ENCODE results near the gene HNRNPUL1.

GRCh38 chr19:41278478-41278877 lies 14.3 kb downstream of the HNRNPUL1 start:
- TF ChIP-seq EZH2 (IDR thresholded peaks at IDR 0.05), result no peak
- TF ChIP-seq CTCF (IDR thresholded peaks at IDR 0.05), result no peak
